Vagina (tissue), 2 donors: ENCODE data around the gene SMG7. TPM values are rescaled to one million over a fixed set of nuclear protein-coding genes. Genes with fewer than 3 reads are reported as not detected.

Experiments
- DNase-seq, 2 donors: peaks; one replicate each; pipeline ENCODE4 v3.0.0-alpha.2; 2017; ENCODE audit errors: extremely low spot score in 2 of 2
- H3K27ac ChIP-seq: fragments of 200-600 bp; sonication (generic); one replicate; pipeline ENCODE4 v1.5.1; 2019
- H3K27me3 ChIP-seq: fragments of 200-600 bp; sonication (generic); one replicate; pipeline ENCODE4 v1.5.1; 2019
- H3K36me3 ChIP-seq, 2 donors: fragments of 200-600 bp; sonication (generic); one replicate each; pipeline ENCODE4 v1.5.1; 2017 to 2019
- H3K4me1 ChIP-seq: fragments of 200-600 bp; sonication (generic); one replicate; pipeline ENCODE4 v1.5.1; 2019
- H3K4me3 ChIP-seq, 2 donors: fragments of 200-600 bp; sonication (generic); 1 replicate in 1 of 2; 2 replicates in 1 of 2; pipeline ENCODE4 v1.5.1; 2016 to 2019
- H3K9me3 ChIP-seq: fragments of 200-600 bp; sonication (generic); one replicate; pipeline ENCODE4 v1.5.1; 2019
- POLR2A ChIP-seq, 2 donors: fragments of 450-650 bp; IDR thresholded peaks; one replicate each; pipeline ENCODE4 v1.6.1; 2017; ENCODE audit warnings: antibody characterized with exemption in 2 of 2, mild to moderate bottlenecking in 2 of 2, moderate library complexity in 2 of 2
- POLR2AphosphoS5 ChIP-seq, 2 donors: sonication (generic); formaldehyde crosslinking; IDR thresholded peaks; one replicate each; pipeline ENCODE4 v1.9.0; 2017; ENCODE audit warnings: antibody characterized with exemption in 2 of 2, mild to moderate bottlenecking in 2 of 2, low read depth in 1 of 2; ENCODE audit not compliant: insufficient read depth in 1 of 2
- intact Hi-C: fragments of 100-400 bp; cut with DNase I; formaldehyde crosslinking; loops from one replicate; pipeline ENCODE4 v1.15.1; 2023
- total RNA-seq: library from RNA; depleted of rRNA; stranded (reverse); fragments of >200 nt; gene quantifications from one replicate; pipeline ENCODE4 v1.2.3, GENCODE V29; 2016
- TF ChIP-seq, protein P1 (sequence below), 3 experiments: fragments of 450-650 bp in 2 of 3; fragments of 200-600 bp in 1 of 3; sonication (generic) in 1 of 3; IDR thresholded peaks; one replicate each; pipeline ENCODE4 v1.5.1; 2017 to 2019; ENCODE audit warnings: antibody characterized with exemption in 3 of 3, mild to moderate bottlenecking in 2 of 3, moderate library complexity in 2 of 3

The SMG7 gene
- total RNA-seq, 1 donor from 2014 or later, result 48.9 TPM

GRCh38 chr1:183508694-183509093 lies 36.4 kb downstream of the SMG7 start:
- H3K9me3 ChIP-seq, result no peaks in the 10 kb centered on the region
- DNase-seq, result no peak
- H3K4me1 ChIP-seq, result no peaks in the 10 kb centered on the region
- no peak overlapping the region for H3K4me3 ChIP-seq
- TF ChIP-seq POLR2A (IDR thresholded peaks at IDR 0.05) (no peak), POLR2AphosphoS5 (IDR thresholded peaks at IDR 0.05; ENCODE audit: insufficient read depth in 1 of 2, low read depth in 1 of 2) (no peak)
- TF ChIP-seq, protein P1, sequence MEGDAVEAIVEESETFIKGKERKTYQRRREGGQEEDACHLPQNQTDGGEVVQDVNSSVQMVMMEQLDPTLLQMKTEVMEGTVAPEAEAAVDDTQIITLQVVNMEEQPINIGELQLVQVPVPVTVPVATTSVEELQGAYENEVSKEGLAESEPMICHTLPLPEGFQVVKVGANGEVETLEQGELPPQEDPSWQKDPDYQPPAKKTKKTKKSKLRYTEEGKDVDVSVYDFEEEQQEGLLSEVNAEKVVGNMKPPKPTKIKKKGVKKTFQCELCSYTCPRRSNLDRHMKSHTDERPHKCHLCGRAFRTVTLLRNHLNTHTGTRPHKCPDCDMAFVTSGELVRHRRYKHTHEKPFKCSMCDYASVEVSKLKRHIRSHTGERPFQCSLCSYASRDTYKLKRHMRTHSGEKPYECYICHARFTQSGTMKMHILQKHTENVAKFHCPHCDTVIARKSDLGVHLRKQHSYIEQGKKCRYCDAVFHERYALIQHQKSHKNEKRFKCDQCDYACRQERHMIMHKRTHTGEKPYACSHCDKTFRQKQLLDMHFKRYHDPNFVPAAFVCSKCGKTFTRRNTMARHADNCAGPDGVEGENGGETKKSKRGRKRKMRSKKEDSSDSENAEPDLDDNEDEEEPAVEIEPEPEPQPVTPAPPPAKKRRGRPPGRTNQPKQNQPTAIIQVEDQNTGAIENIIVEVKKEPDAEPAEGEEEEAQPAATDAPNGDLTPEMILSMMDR (IDR thresholded peaks at IDR 0.05), result no peak
- intact Hi-C loops, result no loop called here
- no peak overlapping the region for H3K27ac ChIP-seq
- H3K36me3 ChIP-seq, result no peaks in the 10 kb centered on the region
- no peaks in the 10 kb centered on the region for H3K27me3 ChIP-seq

DNA sequence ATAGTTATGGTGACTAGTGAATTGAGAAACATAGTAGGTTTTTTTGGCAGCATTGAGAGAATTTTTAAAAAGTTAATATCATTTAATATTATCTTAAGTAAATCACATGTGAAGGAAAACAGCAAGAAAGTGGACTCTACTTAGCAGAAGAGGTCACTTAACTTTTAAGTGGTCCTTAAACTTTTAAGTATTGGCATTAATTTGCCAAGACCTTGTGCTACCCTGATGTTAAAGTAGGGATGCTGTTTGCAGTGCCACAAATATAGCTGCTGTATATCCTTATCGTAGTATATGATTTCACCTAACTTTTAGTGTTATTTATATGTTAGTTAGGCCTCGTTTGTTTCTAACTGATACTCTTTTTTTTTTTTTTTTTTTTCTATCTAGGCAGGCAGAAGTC lies 40.2 kb downstream of the SMG7 start:
- H3K27me3 ChIP-seq, result no peaks in the 10 kb centered on the region
- no peak for TF ChIP-seq POLR2AphosphoS5 (IDR thresholded peaks at IDR 0.05; ENCODE audit: insufficient read depth in 1 of 2, low read depth in 1 of 2)
- no peak for TF ChIP-seq POLR2A (IDR thresholded peaks at IDR 0.05)
- TF ChIP-seq, protein P1 (IDR thresholded peaks at IDR 0.05), result no peak
- no peak overlapping the region for H3K27ac ChIP-seq
- peaks cover 0 to 7% of the 10 kb centered on the region in 2 donors for H3K36me3 ChIP-seq
- no peak for DNase-seq
- intact Hi-C loops, result no loop called here
- no peaks in the 10 kb centered on the region for H3K9me3 ChIP-seq
- H3K4me3 ChIP-seq, result no peak overlapping the region
- peaks cover 18% of the 10 kb centered on the region for H3K4me1 ChIP-seq

DNA sequence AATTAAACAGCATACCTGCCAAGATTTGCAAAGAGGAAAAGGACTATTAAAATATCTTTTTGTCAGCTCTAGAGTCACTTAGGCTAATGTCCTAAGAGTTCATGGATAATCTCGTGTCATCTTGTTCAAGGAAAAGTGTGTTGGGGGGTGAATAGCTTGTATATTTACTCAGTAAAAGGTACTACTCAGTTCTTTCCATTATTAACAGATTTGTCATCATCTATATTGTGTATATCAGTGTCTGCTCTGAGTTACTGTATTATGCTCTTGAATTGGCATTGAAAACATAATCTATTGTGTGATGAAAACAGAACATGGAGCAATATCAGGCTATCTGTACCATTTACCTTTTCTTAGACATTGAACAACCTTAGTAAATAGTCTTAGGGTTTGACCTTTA lies 41.9 kb downstream of the SMG7 start:
- no peak overlapping the region for H3K27ac ChIP-seq
- no peaks in the 10 kb centered on the region for H3K9me3 ChIP-seq
- intact Hi-C loops, result no loop called here

GRCh38 chr1:183515002-183515689 lies 42.8 kb downstream of the SMG7 start:
- no peak for TF ChIP-seq POLR2A (IDR thresholded peaks at IDR 0.05)
- TF ChIP-seq, protein P1 (IDR thresholded peaks at IDR 0.05), result no peak
- TF ChIP-seq POLR2AphosphoS5 (IDR thresholded peaks at IDR 0.05; ENCODE audit: insufficient read depth in 1 of 2, low read depth in 1 of 2), result peak in 1 of 2 donors; percentile 58
- H3K27ac ChIP-seq, result no peak overlapping the region

More for the DNA sequence above, 41.9 kb downstream of the SMG7 start:
- no peak for DNase-seq
- Histone ChIP-seq H3K4me3 (no peak overlapping the region), H3K4me1 (peaks cover 18% of the 10 kb centered on the region), H3K36me3 (peaks cover 0 to 13% of the 10 kb centered on the region in 2 donors), H3K27me3 (no peaks in the 10 kb centered on the region)
- TF ChIP-seq POLR2AphosphoS5 (IDR thresholded peaks at IDR 0.05; ENCODE audit: insufficient read depth in 1 of 2, low read depth in 1 of 2) (no peak), POLR2A (IDR thresholded peaks at IDR 0.05) (no peak)
- TF ChIP-seq, protein P1 (IDR thresholded peaks at IDR 0.05), result no peak

DNA sequence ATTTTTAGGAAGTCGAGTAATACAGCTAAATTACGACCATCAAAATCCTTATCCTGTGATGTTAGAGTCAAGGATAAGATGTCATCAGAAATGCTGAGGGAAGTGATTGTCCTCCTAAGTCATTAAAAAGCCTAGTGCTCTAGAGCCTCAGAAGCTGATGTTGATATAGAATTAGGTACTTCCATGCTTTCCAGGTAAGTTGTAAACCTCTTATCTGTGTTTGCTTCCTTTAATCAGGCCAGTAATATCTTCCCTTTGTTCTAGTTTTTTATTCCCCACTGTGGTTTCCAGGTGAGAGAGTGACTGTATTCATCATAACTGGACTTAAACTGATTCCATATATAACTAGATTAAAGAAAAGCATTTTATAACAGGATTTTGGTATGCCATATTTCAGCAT lies 44.4 kb downstream of the SMG7 start:
- Histone ChIP-seq H3K9me3 (no peaks in the 10 kb centered on the region), H3K36me3 (peaks cover 0 to 21% of the 10 kb centered on the region in 2 donors), H3K4me1 (peaks cover 18% of the 10 kb centered on the region), H3K27me3 (no peaks in the 10 kb centered on the region), H3K27ac (no peak overlapping the region), H3K4me3 (no peak overlapping the region)
- DNase-seq, result no peak
- TF ChIP-seq, protein P1 (IDR thresholded peaks at IDR 0.05), result no peak
- TF ChIP-seq POLR2A (IDR thresholded peaks at IDR 0.05), result no peak
- TF ChIP-seq POLR2AphosphoS5 (IDR thresholded peaks at IDR 0.05; ENCODE audit: insufficient read depth in 1 of 2, low read depth in 1 of 2), result no peak
- intact Hi-C loops, result no loop called here

More at GRCh38 chr1:183515002-183515689, 42.8 kb downstream of the SMG7 start:
- Histone ChIP-seq H3K4me3 (no peak overlapping the region), H3K9me3 (no peaks in the 10 kb centered on the region), H3K27me3 (no peaks in the 10 kb centered on the region), H3K4me1 (peaks cover 18% of the 10 kb centered on the region), H3K36me3 (peaks cover 0 to 13% of the 10 kb centered on the region in 2 donors)
- no peak for DNase-seq
- intact Hi-C loops, result no loop called here
